ENCODE data around the gene MANSC4. TPM values are rescaled to one million over a fixed set of nuclear protein-coding genes. Genes with fewer than 3 reads are reported as not detected.
"Not testable (repeated sequence)": the region's sequence is repeated elsewhere in the genome, so short reads cannot be mapped to it uniquely, and the experiment has no call there.

MANSC4 gene
- polyA plus RNA-seq, 1 donor = 0.95 TPM

DNA sequence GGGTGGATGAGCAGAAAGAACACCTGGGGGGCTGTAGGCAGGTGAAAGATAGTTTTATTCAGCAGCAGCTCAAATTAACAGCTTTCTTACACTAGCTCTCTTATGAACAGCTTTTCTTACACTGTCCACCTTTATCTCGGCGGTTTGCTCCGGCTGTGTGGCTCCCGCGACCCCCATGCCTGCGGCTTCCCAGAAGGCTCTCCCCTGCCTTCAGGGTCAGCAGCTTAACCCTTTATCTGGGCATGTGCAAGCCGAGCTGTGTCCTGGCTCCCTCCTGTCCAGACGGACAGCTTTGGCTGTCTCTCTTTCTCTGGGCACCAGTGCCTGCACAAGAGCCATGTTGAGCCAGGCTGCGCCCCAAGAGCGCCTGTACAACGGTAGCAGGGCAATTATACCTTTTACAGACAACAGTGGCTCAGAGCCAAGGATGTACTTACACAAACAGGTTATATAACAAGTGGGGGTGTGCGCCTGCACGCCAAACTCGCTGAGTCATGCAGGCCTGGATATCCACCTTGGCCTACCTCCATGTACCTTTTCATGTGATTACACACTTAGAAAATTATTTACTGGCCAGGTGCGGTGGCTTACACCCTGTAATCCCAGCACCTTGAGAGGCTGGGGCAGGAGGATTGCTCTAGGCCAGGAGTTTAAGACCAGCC lies 28.5 kb downstream of the MANSC4 start:
- DNase-seq = no peak

DNA sequence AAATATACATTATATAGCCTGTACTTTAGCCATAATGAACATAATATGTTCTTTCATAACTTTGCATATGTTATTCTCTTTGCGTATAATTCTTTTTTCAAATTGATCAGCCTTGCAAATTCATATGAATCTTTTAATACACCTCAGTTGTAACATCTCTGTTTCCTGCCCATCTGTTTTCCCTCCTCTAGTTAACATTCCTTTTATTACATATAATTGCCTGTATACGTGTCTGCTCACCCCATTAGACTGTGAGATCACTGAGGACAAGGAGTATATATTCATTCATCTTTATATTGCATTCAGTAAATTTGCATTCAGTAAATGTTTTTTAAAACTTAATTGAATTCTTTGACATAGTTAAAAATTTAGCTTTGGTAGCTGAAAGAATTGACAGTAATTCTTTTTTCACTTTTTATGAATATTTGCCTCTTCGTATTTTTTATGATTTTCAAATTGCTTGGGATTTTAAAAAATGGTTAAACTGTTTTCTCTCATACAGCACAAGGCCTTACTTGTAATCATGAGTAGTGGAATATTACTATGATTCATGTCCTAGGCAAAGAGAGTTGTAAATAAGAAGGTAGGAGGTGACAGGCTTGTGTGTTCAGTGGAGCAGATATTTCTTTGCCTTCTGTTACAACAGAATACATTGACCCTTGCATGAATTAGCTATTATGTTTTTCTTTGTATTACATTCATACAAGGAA lies 32.8 kb downstream of the MANSC4 start:
- no peak for DNase-seq

DNA sequence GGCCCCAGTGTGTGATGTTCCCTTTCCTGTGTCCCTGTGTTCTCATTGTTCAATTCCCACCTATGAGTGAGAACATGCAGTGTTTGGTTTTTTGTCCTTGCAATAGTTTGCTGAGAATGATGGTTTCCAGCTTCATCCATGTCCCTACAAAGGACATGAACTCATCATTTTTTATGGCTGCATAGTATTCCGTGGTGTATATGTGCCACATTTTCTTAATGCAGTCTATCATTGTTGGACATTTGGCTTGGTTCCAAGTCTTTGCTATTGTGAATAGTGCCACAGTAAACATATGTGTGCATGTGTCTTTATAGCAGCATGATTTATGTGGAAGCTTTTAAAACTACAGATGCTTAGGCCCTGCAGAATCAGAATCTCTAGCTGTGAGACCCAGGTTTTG lies 34.3 kb downstream of the MANSC4 start:
- not testable (repeated sequence) for DNase-seq

DNA sequence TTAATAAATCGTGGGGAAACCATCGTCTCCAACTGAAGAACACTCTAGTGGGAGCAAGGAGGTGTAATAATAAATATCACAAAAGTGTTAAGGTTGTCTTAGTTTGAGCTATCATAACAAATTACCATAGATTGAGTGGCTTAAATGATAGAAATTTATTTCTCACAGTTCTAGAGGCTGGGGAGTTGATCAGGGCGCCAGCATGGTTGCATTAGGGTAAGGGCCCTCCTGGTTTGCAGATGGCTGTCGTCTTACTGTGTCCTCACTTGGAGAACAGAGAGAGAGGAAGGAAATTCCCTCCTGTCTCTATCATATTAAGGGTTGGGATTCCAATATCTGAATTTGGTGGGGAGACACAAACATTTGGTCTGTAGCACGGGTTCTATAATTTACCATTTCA lies 36.4 kb downstream of the MANSC4 start:
- DNase-seq = no peak

GRCh38 chr12:27734321-27734720 lies 45.7 kb downstream of the MANSC4 start:
- not testable (repeated sequence) for DNase-seq

DNA sequence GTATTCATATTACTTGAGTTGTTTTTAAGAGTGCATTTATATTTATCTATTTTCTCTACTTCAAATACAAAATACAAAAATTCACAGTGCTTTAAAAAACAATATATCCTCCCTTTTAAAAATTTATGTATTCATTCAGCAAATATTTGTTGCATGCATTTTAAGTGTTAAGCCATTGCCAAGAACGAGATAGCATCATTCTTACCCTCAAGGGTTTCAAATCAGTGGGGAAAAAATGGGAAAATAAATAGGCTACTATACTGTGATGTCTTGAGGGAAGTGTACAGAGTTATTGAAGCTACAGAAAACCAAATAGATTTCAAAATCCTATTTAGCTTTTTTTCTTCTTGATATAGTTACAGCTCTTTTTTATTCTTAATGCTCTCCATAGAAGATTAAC lies 46.2 kb downstream of the MANSC4 start:
- no peak for DNase-seq

DNA sequence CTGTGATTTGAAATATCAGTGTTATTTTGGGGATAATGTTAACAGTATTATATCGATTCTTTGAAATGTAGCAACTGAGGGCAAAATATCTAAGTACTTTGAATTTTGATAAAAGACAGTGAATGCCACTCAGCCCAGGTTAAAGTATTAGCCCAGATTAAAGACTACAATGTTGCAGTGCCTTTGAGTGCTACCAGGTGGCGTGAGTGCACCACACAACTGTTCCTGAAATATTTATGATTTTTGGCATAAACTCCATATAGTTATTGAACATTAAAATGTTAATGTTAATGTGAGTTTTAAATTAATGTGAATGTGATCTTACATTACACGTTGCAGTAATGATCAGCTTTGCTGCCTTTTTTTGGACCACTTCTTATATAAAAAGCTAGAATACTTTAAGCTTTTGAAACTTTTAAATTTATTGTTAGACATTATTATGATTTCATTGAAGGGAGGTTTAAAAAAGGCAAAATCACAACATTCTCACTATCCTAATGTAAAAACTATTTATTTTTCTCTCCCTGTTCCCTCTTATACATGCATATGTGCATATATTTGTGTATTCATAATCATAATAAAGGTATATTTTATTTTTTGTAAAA lies 46.9 kb downstream of the MANSC4 start:
- DNase-seq = no peak

DNA sequence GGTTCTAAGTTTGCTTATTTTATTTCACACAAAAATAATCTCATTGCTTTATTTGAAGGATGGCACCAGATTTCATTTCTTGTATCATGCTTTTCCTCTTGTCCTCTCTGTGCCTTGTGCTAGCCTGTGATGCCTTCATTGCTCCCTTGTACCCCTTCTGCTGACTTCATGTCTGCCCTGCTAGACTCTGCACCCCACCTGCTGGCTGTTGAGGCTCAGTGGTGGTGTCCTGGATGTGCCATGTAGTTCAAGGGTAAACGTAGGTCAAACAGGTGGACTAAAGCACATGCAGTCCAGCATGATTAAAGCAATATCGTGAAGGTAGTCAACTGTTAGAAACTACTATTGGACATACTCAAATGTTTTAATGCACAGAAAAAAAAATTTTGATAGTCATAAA lies 47.8 kb downstream of the MANSC4 start:
- no peak for DNase-seq

DNA sequence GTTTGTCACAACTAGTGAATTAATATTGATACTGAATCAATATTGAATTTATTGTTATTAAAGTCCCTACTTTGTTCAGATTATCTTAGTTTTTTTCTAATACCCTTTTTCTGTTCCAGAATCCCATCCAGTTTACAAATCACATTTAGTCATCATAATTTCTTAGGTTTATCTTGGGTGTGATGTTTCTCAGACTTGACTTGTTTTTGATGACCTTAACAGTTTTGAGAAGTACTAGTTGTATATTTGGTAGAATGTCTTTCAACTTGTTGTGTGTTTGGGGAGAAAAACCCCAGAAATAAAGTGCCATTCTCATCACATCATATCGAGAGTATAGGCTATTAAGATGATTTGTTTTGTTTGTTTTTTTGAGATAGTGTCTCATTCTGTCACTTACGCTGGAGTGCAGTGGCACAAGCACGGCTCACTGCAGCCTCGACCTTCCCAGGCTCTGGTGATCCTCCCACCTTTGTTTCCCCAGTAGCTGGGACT lies 49.9 kb downstream of the MANSC4 start:
- DNase-seq = no peak

- DNase-seq = no peak
Measured at GRCh38 chr12:27723212-27723611, 56.8 kb downstream of the MANSC4 start.

Other genes starting within 250 kb of the MANSC4 start
- gene REP15, start 83.8 kb downstream of the MANSC4 start, polyA plus RNA-seq (ENCODE audit: insufficient read length) = 2.7 TPM
- gene MRPS35, start 69.4 kb downstream of the MANSC4 start, polyA plus RNA-seq (ENCODE audit: insufficient read length) = 79.3 TPM
- gene KLHL42, start within 50 bp of the MANSC4 start, polyA plus RNA-seq (ENCODE audit: insufficient read length) = 47.6 TPM
- 0.67 TPM for gene PTHLH, start 192.5 kb upstream of the MANSC4 start, polyA plus RNA-seq (ENCODE audit: insufficient read length)

Data from left kidney (tissue), 2 donors.